ENCODE results near the gene DCC.

The DCC gene

GRCh38 chr18:52536039-52536438, 196.0 kb downstream of the DCC start:
- DNase-seq (ENCODE audit: low read depth) = no peak
- no peak for TF ChIP-seq CTCF (conservative IDR thresholded peaks at IDR 0.05; ENCODE audit: low read length)

GRCh38 chr18:52537261-52537660, 197.3 kb downstream of the DCC start:
- no peak for TF ChIP-seq CTCF (conservative IDR thresholded peaks at IDR 0.05; ENCODE audit: low read length)
- no peak for DNase-seq (ENCODE audit: low read depth)
- no peak overlapping the region for H3K4me3 ChIP-seq (ENCODE audit: low read length)

More at GRCh38 chr18:52536039-52536438, 196.0 kb downstream of the DCC start:
- H3K4me3 ChIP-seq (ENCODE audit: low read length) = no peak overlapping the region

GRCh38 chr18:52541056-52541455, 201.1 kb downstream of the DCC start:
- no peak for TF ChIP-seq CTCF (conservative IDR thresholded peaks at IDR 0.05; ENCODE audit: low read length)
- H3K4me3 ChIP-seq (ENCODE audit: low read length) = no peak overlapping the region
- no peak for DNase-seq (ENCODE audit: low read depth)

- no peak for DNase-seq (ENCODE audit: low read depth)
- no peak overlapping the region for H3K4me3 ChIP-seq (ENCODE audit: low read length)
- TF ChIP-seq CTCF (conservative IDR thresholded peaks at IDR 0.05; ENCODE audit: low read length) = no peak
Observed at GRCh38 chr18:52544086-52544485, 204.1 kb downstream of the DCC start.

- no peak for DNase-seq (ENCODE audit: low read depth)
- no peak for TF ChIP-seq CTCF (conservative IDR thresholded peaks at IDR 0.05; ENCODE audit: low read length)
- no peak overlapping the region for H3K4me3 ChIP-seq (ENCODE audit: low read length)
Observed at GRCh38 chr18:52546686-52547346, 206.8 kb downstream of the DCC start.

- no peak for TF ChIP-seq CTCF (conservative IDR thresholded peaks at IDR 0.05; ENCODE audit: low read length)
- no peak overlapping the region for H3K4me3 ChIP-seq (ENCODE audit: low read length)
- no peak for DNase-seq (ENCODE audit: low read depth)
Observed at GRCh38 chr18:52553441-52553840, 213.4 kb downstream of the DCC start.

- H3K4me3 ChIP-seq (ENCODE audit: low read length) = no peak overlapping the region
- DNase-seq (ENCODE audit: low read depth) = no peak
- no peak for TF ChIP-seq CTCF (conservative IDR thresholded peaks at IDR 0.05; ENCODE audit: low read length)
Observed at GRCh38 chr18:52554180-52554579, 214.2 kb downstream of the DCC start.

All from AG10803 (cell line).